Left lobe of liver (tissue), 2 donors: ENCODE measurements around the gene PRIMA1. TPM values are rescaled to one million over a fixed set of nuclear protein-coding genes. Genes with fewer than 3 reads are reported as not detected.

ENCODE experiments used
- ATAC-seq: fragments of 200-7000 bp; cut with Tn5 transposase; one replicate; pipeline ENCODE4 v1.9.1; 2020; ENCODE audit warnings: mild to moderate bottlenecking, moderate library complexity
- DNase-seq: peaks from one replicate; pipeline ENCODE4 v3.0.0-alpha.2; 2020; ENCODE audit warnings: low spot score
- total RNA-seq: library from RNA; stranded (reverse); gene quantifications from one replicate; pipeline ENCODE4 v1.2.1, GENCODE V29; 2021
- donor health status: DM: no; HTN: no; CAD: no; lungs with moderate emphysema.
- donor health status: DM: no; HTN: yes; CAD: no.

PRIMA1 gene
- total RNA-seq, 1 donor from 2014 or later = 0.30 TPM

GRCh38 chr14:93734086-93734822, 54.0 kb downstream of the PRIMA1 start:
- DNase-seq (no peak), ATAC-seq (no peak)

DNA sequence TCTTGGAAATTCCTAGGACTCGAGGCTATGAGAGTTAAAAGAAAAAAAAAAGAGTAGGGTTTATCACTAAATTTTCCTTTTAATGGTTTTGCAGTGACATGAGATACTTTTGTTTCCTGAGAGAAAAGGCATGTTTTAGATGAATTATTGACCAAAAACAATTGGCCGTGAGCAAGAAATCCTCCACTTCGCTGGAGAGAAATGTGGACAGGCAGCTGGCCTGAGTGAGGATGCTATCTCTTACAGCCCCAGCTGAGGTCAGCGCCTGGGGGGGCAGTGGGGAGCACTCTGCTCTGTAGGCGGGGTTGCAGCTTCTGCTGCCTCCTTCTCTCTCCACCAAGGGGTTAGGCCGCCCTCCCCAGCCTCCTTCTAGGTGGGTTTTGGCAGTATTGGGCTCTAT, 54.7 kb downstream of the PRIMA1 start:
- DNase-seq (no peak), ATAC-seq (no peak)

DNA sequence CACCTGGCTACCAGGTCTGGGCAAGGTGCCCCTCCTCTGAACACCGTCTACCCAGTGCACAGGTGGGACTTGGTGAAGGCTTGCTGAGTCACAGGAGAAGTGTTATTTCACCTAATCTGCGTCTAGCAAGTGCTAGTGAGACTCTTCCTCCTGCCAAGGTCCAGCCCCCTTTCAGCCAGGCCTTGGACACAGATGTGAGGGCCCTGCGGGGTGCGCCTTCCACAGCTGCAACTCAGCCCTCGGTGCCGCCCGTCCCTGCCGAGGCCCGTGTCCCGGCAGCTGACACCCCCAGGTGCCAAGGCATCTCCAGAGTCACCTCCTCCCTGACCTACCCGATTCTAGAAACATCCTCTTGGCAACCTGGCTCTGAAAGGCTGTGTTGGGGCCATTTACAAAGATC, 55.1 kb downstream of the PRIMA1 start:
- DNase-seq (no peak), ATAC-seq (no peak)

- DNase-seq = no peak
- ATAC-seq = no peak
Measured at GRCh38 chr14:93732524-93732923, 55.8 kb downstream of the PRIMA1 start.

DNA sequence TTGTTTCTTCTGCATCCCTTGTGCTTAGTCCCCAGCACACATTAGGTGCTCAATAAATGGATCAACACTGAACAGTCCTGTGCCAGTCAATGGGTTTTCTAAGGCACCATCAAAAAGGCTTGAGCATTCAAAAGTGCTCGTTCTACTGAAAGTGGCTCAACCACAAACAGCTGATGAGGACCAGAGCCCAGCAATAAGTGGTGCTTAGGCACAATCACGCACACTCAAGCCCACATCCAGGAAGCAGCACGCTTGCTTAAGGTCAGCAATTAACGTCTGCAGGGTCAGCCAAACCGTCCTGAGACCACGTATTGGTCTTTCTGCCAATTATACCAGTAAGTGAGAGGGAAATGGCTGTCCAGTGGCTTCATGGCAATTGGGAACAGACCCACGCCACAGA, 56.5 kb downstream of the PRIMA1 start:
- DNase-seq (no peak), ATAC-seq (no peak)

- ATAC-seq (no peak), DNase-seq (no peak)
Measured at GRCh38 chr14:93729993-93730392, 58.3 kb downstream of the PRIMA1 start.

GRCh38 chr14:93728651-93729016, 59.7 kb downstream of the PRIMA1 start:
- DNase-seq (no peak), ATAC-seq (no peak)

- no peak for DNase-seq
- no peak for ATAC-seq
Measured at GRCh38 chr14:93727917-93728650, 60.2 kb downstream of the PRIMA1 start.

DNA sequence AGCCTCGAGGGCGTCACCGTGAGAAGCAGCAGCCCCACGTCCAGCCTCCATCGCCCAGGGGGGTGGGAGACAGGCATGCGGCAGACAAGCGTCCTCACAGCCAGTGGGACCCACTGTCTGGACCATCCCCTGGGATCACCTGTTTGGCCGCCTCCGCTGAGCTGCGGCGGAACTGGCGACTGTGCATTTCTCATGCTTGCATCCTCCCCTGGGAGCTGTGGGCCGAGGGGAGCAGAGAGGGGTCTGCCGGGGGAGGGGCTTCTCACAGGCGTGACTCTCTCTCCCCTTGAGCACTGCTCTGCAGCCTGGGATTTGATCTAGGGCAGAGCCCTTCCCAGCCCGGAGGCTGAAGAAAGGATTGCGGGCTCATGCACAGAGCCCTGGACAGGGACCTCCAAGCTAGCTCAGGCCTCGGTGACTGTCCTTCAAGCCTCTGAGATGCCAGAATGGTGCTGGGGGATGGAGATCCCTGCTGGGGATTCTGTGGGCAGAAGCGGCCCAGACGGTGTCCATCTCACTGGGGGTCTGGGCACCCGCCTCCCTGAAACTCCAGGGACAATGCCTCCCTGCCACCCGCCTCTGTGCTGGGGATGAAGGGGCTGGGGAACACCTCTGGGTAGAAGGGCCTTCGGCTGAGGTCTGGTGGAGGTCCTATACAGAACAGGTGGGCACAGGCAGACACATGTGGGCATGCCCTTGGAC, 61.1 kb downstream of the PRIMA1 start:
- DNase-seq (no peak), ATAC-seq (no peak)

GRCh38 chr14:93725993-93726392, 62.3 kb downstream of the PRIMA1 start:
- DNase-seq (no peak), ATAC-seq (no peak)

- ATAC-seq = no peak
- DNase-seq = no peak
Measured at GRCh38 chr14:93725002-93725582, 63.2 kb downstream of the PRIMA1 start.

- ATAC-seq = no peak
- no peak for DNase-seq
Measured at GRCh38 chr14:93723001-93723400, 65.3 kb downstream of the PRIMA1 start.

- DNase-seq (peak; percentile 33), ATAC-seq (no peak)
Measured at GRCh38 chr14:93720981-93721483, 67.3 kb downstream of the PRIMA1 start.

DNA sequence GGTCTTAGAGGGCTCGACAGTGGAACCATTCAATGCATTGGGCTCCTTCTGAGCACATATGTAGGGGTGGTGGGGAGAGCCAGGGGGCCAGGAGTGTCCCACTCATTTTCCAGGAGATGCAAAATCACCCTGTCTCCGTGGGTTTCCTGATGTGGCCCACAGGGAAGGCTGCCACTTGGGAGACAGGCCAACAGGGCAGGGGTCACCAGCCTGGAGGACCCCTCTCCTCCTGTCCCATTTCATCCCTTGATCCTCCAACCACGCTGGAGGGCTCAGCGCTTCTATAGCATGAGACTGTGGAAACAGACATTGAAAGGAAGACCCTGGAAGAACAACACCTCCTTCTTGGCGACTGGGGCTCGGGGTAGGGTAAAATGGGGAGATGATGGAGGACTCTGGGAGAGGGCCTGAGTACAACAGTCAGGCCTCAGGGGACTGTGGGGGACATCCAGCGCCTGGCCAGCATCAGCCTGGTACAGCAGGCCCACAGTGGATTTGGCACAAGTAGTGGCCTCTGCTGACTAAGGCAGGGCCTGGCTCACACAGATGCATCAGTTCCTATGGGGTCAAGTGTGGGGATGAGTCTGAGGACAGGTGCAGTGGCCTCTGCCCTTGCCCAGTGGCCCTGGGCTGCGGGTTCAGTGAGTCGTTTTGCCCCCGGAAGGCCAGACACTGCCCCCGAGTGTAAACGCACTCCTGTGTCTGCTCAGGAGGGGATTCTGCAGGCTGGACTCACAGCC, 68.0 kb downstream of the PRIMA1 start:
- peak; percentile 34 for DNase-seq

GRCh38 chr14:93719256-93719655, 69.0 kb downstream of the PRIMA1 start:
- DNase-seq (peak; percentile 26), ATAC-seq (no peak)

More for the DNA sequence above, 68.0 kb downstream of the PRIMA1 start:
- ATAC-seq = no peak

- no peak for ATAC-seq
- DNase-seq = no peak
Measured at GRCh38 chr14:93717668-93718320, 70.5 kb downstream of the PRIMA1 start.

GRCh38 chr14:93716746-93717667, 71.3 kb downstream of the PRIMA1 start:
- DNase-seq (peak; percentile 28), ATAC-seq (no peak)

DNA sequence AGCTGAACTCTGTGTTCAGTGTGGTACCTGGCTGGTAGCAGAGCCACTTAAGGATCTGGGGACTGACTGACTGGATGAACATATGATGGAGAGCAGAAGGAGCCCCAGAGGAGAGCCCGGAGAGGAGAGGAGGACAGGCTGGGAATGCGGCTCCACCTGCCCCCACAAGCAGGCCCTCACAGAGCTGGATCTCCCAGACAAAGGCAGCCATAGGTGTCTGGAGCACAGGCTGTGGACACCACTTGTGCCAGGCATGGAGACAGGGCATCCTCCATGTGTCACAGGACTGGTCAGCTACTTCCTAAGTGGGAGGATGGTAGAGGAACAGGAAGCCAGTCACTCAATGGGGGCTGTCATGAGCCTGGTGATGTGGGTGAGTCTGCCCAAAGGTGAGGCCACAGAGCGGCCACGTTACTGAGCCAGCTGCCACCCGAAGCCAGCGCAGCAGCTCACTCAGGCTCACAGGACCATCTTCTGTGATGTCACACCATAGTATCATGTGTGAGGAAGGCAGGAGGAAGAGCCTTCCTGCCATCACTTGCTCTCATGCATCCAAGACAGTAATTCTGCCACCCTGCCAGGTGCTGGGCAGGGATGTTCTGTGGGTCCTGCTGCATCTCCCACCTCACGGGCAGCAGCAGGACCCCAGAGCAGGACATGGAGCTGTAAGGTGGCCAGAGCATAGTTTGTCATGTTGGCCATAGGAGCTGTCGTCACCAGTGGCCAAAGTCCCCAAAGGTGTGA, 72.1 kb downstream of the PRIMA1 start:
- DNase-seq = no peak
- ATAC-seq = no peak
